OCI-LY3 (cell line): ENCODE measurements around the gene PITPNM3.

Experiments used
- EZH2phosphoT487 ChIP-seq: fragments of 200-600 bp; shearing (Covaris generic); IDR thresholded peaks from 2 replicates; pipeline ENCODE4 v1.6.1; 2018; ENCODE audit warnings: antibody characterized with exemption, mixed run types, low read depth
- TF ChIP-seq, protein P1 (sequence below): fragments of 200-600, 300-600 bp; sonication (generic); IDR thresholded peaks from 2 replicates; pipeline ENCODE4 v1.5.1; 2014; ENCODE audit warnings: antibody characterized with exemption, low read length, low read depth

DNA sequence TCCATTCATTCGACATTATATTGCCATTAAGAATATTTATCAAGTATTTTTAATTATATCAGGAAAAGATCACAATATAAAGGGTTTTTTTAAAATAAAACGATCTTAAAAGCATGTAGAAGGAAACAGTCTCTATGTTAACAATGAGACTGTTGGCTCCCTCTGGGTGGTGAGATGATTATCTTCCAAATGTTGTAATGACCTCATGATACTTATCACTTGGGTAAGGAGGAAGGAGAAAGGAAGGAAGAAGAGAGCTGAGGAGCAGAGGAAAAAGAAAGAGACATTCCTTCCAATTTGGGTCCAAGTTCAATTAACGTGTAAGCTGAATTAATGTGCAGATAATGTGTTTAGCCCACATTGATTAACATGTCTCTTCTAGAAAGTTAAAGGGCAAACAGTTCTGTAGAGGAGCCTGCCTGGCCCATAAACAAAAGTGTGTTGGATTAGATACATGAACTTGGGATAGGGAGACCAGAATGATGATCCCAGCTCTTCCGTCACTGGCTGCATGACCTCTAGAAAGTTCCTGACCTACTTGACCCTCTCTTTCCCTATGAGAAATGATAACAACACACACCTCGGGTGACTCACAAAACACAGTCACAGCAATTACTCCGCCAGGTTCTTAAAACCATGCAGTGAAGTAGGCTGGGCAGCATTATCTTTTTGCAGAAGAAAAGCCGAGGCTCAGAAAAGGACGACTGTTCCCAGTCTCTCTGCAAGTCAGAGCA lies 80.1 kb downstream of the PITPNM3 start:
- TF ChIP-seq, protein P1, sequence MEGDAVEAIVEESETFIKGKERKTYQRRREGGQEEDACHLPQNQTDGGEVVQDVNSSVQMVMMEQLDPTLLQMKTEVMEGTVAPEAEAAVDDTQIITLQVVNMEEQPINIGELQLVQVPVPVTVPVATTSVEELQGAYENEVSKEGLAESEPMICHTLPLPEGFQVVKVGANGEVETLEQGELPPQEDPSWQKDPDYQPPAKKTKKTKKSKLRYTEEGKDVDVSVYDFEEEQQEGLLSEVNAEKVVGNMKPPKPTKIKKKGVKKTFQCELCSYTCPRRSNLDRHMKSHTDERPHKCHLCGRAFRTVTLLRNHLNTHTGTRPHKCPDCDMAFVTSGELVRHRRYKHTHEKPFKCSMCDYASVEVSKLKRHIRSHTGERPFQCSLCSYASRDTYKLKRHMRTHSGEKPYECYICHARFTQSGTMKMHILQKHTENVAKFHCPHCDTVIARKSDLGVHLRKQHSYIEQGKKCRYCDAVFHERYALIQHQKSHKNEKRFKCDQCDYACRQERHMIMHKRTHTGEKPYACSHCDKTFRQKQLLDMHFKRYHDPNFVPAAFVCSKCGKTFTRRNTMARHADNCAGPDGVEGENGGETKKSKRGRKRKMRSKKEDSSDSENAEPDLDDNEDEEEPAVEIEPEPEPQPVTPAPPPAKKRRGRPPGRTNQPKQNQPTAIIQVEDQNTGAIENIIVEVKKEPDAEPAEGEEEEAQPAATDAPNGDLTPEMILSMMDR: no peak
- no peak for TF ChIP-seq EZH2phosphoT487
